HG03280 (cell line): ENCODE data around the gene GNB5.
"Not testable (repeated sequence)": the region's sequence is repeated elsewhere in the genome, so short reads cannot be mapped to it uniquely, and the experiment has no call there.

ENCODE experiments used
- ATAC-seq: cut with Tn5 transposase; IDR thresholded peaks from one replicate; pipeline ENCODE4 v1.9.1; 2021; ENCODE audit warnings: mild to moderate bottlenecking, moderate library complexity; ENCODE audit not compliant: unreplicated experiment

Gene GNB5

DNA sequence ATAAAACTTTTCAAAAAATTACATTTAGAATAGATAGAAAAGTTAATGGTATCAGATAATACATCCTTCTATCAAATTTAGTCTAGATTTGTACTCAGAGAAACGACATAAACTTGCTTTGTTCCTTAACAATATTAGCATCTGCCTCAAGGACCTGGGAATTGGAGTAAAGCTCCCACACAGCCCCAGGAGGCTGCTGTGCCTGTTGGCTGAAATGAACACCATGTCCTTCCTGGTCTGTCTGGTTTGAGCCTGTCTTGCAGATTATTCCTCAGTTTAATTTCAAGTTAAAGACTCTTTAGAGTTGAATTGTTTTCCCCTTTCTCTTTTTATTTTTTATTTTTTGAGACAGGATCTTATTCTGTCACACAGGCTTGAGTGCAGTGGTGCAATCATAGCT lies 19.4 kb downstream of the GNB5 start:
- ATAC-seq: no peak

DNA sequence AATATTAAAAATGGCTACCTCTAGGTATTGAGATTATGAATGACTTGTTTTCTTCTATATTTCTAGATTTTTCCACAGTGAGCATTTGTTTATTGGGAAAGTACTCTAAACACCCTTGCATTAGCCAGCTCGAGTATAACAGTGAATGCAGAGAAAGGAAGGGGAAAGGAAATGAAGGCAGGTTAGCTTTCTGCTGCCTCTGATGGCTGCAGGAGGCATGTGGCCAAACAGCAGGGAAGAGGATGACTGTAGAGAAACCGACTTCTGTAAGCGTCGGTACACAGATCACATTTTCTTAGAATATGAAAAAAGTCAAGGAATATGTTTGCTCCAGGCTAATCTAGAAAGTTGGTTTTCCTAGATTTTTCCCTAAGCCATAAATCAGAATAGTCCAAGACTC lies 19.8 kb downstream of the GNB5 start:
- ATAC-seq: no peak

DNA sequence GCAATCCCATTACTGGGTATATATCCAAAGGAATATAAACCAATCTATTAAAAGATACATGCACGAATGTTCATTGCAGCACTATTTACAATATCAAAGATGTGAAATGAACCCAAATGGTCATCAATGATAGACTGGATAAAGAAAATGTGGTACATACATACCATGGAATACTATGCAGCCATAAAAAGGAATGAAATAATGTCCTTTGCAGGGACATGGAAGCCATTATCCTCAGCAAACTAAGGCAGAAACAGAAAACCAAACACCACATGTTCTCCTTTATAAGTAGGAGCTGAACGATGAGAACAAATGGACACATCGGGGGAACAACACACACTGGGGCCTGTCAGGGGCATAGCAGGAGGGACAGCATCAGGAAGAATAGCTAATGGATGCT lies 21.0 kb downstream of the GNB5 start:
- not testable (repeated sequence) for ATAC-seq

DNA sequence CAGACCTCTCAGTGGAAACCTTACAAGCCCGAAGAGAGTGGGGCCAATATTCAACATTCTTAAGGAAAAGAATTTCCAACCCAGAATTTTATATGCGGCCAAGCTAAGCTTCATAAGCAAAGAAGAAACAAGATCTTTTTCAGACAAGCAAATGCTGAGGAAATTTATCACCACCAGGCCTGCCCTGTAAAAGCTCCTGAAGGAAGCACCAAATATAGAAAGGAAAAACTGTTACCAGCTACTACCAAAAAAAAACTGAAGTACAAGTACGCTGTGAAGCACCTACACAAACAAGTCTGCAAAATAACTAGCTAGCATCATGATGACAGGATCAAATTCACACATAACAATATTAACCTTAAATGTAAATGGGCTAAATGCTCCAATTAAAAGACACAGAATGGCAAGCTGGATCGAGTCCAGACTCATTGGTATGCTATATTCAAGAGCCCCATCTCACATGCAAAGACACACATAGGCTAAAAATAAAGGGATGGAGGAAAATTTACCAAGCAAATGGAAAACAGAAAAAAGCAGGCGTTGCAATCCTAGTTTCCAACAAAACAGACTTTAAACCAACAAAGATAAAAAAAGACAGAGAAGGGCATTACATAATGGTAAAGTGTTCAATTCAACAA lies 25.6 kb downstream of the GNB5 start:
- ATAC-seq: not testable (repeated sequence)

DNA sequence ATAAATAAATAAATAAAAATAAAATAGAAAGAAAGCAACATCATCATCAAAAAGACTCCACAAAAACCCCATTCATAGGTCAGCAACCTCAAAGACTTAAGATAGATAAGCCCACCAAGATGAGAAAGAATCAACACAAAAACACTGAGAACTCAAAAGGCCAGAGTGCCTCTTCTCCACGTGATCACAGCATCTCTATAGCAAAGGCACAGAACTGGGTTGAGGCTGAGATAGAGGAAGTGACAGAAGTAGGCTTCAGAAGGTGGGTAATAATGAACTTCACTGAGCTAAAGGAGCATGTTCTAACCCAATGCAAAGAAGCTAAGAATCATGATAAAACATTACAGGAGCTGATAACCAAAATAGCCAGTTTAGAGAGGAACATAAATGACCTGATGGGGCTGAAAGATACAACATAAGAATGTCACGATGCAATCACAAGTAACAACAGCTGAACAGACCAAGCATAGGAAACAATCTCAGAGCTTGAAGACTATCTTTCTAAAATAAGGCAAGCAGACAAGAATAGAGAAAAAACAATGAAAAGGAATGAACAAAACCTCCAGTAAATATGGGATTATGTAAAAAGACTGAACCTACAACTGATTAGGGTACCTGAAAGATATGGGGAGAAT lies 26.4 kb downstream of the GNB5 start:
- no peak for ATAC-seq

DNA sequence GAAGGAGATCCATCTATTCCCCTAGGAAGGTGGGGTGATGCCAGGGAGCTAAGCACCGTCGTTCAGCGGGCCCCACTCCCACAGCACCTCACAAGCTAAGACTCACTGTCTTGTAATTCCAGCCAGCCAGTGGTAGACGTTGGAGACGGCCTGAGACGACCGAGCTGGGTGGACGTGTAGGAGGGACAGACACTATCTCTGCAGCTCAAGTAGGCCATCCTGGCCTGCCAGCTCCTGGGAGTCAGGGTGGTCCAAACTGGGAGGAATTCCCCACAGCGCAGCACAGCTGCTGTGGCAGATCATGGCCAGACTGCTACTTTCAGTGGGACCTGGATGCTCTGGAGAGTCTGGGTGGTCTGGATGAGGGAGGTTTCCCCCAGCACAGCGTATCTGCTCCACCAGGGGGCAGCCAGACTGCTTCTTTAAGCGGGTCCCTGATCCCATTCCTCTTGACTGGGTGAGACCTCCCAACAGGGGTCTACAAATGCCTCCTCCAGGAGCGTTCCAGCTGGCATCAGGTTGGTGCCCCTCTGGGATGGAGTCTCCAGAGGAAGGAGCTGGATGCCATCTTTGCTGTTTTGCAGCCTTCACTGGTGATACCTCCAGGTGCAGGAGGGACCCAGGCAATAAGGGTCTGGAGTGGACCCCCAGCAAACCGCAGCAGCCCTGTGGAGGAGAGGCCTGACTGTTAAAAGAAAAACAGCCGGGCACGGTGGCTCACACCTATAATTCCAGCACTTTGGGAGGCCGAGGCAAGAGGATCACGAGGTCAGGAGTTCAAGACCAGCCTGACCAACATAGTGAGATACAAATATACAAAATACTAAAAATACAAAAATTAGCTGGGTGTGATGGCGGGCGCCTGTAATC lies 27.6 kb downstream of the GNB5 start:
- ATAC-seq: no peak

DNA sequence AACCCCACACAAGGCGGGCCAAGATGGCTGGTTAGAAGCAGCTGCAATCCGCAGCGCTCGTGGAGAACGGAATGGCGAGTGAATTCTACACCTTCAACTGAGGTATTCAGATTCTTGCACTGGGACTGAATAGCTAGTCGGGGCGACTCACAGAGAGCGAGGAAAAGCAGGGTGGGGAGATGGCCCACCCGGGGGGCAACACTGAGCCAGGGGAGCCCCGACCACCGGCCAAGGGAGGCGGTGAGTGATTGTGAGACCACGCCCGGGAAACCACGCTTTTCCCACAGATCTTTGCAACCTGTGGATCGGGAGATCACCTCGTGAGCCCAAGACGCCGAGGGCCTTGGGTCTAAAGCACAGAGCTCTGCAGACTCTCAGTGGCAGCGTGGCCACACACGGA lies 28.3 kb downstream of the GNB5 start:
- no peak for ATAC-seq

DNA sequence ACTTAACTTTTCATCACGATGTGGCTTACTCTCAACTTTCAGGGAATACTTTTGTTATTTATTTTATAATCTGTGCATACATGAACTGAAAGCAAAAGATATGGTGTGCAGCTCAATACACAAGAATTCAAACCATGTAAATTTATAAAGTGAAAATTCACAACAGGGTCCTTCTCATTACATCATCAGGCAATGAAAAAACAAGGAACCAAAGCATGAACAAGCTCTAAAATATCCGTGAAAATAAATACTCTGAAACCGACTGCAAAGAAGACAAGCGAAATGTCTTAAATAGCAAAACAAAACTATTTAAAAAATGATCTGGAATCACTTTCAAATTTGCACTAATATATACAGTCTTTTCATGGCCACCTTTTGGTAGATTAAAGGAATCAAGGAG lies 28.9 kb downstream of the GNB5 start:
- no peak for ATAC-seq

DNA sequence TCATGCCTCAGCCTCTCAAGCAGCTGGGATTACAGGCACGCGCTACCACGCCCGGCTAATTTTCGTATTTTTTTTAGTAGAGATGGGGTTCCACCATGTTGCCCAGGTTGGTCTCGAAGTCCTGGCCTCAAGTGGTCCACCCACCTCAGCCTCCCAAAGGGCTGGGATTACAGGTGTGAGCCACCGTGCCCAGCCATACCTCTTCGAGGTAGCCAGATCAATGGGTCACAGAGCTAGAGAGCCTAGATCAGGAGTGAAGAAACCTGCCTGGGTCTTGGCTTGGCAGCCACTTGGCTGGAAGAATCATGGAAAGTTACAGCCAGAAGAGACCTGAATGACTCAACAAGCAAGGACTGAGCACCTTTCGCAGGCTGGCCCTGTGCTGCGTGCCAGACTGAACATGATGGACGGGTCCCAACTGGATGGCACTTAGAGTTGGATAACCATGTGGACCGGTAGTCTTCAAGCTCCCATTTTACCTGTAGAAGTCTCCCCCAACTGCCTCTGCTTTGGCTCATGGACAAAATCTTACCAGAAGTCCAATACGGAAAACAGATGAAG lies 29.7 kb downstream of the GNB5 start:
- no peak for ATAC-seq

DNA sequence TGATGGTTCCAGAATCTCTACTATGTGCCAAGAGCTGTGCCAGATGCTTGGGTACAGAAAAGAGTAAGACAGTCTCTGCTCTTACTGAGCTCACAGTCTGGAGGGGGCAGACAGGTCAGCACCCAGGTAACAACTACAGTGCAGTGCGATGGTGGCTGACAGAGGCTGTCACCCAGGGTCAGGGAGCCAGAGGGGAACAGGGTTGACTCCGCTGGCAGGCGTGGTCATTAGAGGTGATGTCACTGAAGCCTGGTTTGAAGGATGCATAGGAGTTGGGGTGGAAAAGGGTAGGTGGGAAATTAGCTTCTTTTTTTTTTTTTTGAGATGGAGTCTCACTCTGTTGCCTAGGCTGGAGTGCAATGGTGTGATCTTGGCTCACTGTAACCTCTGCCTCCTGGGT lies 31.5 kb downstream of the GNB5 start:
- no peak for ATAC-seq

DNA sequence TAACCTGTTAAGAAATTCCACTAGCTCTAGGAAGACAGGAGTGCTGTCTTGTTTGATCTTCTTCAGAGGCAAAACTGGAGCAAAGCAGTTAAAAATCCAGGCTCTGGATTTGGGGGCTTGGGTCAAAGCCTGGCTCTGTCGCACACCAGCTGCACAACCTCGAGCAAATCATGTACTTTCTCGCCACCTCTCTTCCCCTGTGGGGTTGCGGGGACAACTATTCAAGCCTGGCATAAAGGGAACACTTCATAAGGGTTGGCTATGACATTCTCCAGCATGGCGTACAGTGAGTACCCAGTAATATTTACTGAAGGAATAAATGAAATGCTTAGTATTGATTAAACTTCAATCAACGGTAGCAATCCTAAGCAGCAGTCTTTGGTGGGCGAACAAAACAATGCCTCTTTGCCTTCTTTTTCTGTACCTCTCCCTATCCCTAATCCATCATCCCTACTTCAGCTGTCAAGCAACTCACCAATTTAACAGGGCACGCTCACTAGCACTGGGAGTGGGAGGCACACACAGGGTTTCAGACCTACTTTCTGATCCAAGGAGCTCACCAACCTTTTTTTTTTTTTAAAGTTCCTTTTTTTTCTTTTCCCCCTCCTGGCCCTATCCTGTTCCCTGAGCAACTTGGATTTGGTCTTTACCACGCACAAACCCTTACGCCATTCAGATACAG lies 33.0 kb downstream of the GNB5 start:
- ATAC-seq: no peak

DNA sequence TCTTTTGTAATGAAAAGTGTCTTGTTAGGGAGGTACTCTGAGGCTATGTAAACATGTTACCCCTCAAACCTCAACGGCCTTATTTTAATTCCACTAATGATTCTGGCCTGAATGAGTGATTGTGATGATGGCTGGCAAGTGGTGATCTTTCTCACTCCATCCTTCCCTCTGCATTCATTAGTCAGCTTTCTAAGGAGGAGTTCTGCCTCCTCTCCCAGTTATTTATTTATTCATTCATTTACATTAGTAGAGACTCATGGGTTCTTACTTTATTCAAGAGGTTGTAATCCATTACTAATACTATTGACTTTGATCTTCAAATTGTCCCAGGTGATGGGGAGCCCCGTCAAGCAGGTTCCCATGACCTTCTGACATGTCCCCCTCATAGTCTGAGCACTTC lies 35.3 kb downstream of the GNB5 start:
- no peak for ATAC-seq

DNA sequence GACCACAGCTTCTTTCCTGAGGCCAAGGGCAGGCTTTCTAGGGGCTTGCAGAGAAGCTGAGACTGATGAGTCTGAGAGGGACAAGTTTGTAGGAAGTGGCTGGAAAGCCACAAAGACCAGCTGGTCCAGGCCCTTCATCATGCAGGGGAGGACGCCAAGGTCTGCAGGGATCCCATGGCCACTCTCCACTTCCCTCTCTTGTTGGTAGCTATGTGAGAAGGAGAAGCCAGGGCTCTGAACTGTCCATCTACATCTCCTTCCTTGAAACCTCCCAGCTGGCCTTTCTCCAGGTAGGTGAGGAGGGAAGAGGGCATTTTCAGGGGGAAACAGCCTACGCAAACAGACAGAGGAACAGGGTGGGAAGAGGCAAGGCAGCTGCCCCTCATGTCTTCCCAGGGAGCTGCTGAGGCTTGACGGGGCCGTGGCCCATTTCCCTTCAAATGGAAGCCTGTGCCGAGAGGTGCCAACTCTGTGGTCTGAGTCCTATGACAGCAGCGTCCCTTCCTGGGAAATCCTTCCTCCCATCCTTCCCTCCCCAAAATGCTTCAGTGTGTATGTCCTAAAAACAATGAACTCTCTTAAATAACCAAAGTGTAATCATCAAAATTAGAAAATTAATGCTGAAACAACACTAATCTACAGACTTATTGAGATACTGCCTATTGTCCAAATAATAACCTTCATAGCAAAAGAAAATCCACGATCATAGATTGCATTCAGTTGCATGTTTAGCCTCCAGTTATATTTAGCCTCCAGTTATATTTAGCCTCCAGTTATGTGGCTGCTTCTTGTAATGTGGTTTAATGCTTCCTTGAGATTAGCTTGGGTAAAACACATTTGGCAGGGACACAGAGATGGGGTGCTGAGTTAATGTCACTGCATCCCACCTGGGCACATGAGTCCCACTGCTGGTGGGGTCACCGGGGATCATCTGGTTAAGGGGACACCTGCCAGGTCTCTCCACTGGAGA lies 36.0 kb downstream of the GNB5 start:
- no peak for ATAC-seq

DNA sequence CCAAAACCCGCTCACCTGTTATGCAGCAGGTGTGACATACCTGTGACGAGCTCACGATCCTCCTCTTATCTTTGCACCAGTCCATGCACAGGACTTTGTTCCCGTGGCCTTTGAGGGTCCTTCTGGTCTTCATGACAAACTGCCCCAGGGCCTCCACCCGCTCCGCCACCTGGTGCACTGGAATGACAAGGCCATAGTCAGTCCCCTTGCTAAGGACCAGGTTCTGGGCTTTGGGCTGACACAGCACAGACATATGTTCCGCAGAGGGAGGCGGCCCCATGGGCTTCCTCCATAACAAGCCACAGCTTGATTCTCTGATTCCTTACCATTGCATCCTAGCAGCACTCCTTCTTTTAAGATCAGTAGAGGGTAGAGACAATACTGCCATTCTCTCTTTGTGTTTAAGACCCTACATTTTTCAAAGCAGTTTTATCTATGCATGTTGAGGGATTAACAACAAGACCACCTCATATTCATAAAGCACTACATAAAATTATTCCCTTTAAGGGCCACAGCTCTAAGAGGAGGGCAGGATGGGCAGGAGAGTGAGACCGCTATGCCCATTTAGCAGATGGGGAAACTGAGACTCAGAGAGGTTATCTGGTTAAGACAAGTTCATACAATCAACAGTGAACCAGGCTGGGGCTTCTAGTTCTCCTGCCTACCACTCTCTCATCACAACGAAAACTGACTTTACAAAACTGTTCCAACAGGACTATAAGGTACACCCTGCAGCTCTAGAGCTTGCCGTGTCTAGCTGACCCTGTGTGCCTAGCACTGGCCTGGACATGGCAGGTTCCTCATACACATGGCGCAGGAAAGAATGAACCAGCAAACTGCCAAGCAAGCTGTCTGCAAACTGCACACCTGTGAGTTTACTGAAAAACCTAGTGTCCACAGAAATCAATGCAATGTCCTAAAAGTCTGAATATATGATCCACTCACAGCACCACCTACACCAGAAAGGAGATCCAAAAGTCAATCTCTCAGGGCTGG lies 37.0 kb downstream of the GNB5 start:
- no peak for ATAC-seq

DNA sequence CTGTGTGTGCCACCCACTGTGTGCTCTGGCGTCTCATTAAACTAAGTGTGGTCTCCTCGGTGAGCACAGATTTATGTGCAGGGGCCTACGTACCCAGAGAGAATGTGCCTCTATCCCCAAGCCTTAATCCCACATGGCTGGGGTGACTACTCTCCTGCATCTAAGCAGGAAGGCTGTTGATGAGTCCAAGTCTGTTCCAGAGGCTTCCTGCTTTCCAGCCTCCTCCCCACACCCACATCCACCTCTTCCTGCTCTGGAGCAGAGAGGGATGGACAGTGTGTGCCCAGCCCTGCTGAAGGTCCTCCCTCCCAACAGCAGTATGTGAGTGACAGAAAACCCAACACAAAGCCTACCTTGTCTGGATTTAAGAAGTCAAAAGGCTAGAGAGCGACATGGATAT lies 39.8 kb downstream of the GNB5 start:
- no peak for ATAC-seq

DNA sequence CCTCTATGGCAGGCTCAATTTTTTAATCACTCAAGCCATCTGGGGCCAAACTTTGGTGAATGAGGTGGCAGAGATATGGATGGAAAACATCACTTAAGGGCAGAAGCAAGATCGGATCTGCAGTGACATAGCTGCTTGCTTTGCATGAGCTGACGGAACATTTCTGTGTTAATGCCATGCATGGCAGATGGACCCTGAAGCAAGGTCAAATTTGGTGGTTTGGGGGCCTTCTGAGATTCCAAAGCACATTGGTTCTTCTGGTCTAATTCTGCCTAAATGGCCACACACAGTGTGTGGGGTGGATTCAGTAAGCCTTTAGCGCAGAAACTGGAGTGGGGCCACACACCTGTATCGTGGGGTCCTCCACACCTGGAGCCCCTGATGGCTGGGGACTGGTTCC lies 40.3 kb downstream of the GNB5 start:
- no peak for ATAC-seq

DNA sequence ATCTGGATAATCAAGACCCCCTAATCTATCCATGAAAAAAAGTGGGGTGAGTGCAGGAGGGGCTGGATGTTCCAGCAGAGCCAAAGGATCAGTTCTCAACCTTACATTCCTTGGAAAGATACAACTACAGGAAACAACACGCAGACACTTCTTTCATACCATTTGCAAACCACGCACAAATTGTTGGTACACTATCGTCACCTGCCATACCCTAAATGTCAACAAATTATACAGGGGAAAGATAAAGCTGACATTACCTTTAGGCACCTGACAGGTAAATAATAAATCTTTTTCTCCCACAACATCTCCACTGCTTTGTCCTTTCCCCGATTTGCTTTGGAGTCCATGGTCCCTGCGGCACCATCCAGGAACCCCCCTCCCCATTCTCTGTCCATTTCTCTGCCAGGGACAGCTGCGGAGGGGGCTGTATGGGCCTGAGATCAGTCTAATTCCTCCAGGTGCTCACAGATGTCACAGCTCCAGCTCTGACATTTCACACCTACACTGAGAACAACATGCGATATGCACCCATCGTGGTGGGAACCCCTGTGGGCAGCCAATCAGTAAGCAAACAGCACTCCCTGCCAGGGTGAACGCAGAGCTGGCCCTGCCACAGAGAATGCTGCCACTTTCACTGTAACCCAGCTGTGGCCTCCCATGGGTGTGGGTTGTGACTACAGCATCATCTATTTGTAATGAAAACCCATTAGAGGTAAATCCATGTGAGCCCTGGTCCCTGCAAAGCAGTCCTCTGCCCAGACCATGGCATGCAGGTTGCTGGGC lies 41.0 kb downstream of the GNB5 start:
- ATAC-seq: no peak

DNA sequence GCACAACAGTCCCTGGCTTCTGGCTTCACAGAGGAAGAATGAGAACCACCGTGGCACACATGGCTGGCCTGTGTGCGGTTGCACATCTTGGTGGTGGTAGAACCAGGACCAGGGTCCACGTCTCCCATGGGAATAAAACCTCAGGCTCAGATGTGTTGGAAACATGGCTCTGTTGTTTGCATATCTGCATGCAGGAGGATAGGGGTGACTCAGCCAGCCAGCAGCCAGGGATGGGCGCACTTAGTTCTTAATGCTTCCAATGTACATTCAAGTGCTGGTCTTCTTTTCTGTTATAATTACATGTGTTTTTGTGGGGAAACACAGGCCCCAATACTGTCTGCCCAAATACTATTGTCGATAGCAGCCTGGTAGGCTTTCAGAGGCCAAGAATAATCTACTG lies 42.8 kb downstream of the GNB5 start:
- no peak for ATAC-seq
